ENCODE data around the gene BTF3L4.

The BTF3L4 gene

GRCh38 chr1:52127181-52128180, 71.4 kb downstream of the BTF3L4 start:
- DNase-seq: no peak

GRCh38 chr1:52139817-52140540, 83.9 kb downstream of the BTF3L4 start:
- DNase-seq: no peak

Measured in activated CD8-positive, alpha-beta memory T cell treated with anti-CD3 and anti-CD28 coated beads for 24 hours (primary cell).